ENCODE measurements around the gene BSN.

BSN gene

DNA sequence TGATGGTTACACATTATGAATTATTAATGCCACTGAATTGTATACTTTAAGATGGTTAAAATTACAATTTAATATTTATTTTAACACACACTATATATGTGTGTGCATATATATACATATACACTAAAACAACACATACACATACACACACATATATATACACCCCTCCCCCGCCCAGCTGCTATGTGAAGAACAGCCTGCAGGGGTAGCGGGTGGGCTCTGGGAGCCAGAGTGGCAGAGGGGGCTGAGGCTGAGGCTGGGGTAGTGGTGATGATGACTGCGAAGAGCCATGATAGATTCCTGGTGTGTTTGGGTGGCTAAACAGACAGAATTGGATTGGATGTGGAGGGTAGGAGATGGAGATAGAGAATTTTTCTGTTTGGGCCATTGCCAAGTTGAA is 80.5 kb downstream of the BSN start:
- no peak for DNase-seq

GRCh38 chr3:49636883-49637609 is 82.8 kb downstream of the BSN start:
- no peak for DNase-seq

DNA sequence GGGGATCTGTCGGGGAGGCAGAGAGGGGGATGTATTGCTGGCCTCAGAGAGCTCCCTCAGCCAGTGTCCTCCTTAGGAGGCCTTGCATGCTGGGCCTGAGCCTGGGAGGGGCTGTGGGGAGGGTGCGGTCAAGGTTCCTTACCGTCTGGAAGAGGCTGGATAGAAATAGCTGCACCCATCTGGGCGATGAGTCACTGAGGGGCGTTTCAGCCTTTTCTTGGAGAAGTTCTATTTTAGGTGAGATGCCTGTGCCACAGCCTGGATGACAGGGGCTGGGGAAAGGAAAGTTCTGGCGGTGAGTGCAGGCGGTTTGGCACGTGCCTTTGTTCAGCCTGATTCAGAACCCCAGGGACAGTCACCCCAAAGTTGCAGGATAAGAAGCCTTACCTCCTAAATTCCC is 84.2 kb downstream of the BSN start:
- DNase-seq = no peak

GRCh38 chr3:49639551-49639950 is 85.3 kb downstream of the BSN start:
- no peak for DNase-seq

DNA sequence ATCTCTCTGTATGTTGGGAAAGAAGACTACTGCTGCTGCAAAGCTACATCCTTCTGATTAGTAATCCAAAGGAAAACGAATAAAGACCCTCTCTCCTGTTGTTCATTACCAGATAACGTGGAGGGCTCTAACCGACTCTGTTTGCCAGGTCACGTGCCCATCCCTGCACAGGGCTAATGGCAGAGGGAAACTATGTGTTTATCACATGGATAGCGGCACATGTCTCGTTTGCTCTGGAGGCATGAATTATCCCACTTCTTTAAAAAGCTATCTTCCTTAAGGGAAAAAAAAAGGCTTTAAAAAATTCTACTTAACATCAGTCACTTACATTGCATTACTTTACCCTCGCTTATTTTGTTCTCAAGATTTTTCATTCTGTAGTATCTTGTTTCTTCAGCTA is 87.0 kb downstream of the BSN start:
- DNase-seq = no peak

GRCh38 chr3:49641921-49642707 is 87.8 kb downstream of the BSN start:
- DNase-seq = no peak

- no peak for DNase-seq
Measured at GRCh38 chr3:49642708-49643145, 88.5 kb downstream of the BSN start.

DNA sequence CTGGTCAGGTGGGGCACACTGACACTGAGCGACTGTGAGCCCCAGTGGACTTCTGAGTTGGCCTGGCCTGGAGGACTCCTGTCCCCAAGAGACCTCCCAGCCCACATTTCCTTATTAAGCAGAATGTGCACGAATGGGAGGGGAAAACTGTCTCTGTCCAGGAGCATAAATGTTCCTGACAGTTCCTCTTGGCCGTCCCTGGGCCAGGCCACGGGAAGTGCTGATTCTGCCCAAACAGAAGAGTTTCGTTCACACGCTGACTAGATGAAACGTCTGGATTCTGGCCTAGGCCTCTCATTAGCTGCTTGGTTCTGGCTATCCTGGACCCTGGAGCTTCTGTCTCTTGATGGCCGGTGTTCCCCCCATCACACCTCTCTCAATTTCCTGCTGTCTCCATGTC is 90.4 kb downstream of the BSN start:
- no peak for DNase-seq

- no peak for DNase-seq
Measured at GRCh38 chr3:49646236-49646635, 92.0 kb downstream of the BSN start.

DNA sequence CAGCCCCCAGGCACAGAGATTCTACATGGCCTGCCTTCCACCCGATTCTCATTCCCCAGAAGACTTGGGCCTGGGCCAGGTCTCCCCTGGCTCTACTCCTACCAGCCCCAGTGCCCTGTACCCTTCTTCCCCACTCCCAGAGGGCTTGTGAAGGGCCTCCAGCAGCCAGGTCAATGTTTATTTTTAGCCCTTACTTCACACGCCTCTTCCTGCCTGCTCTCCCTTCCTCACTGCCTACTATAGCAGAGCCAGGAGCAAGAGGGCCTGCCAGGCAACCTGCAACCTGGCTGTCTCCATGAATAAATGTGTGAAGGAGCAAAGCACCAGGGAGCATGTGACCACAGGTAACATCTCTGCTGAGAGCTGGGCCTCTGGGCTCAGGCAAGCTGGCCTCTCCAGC is 93.5 kb downstream of the BSN start:
- no peak for DNase-seq

- DNase-seq = no peak
Measured at GRCh38 chr3:49648354-49649019, 94.2 kb downstream of the BSN start.

GRCh38 chr3:49649576-49649975 is 95.3 kb downstream of the BSN start:
- no peak for DNase-seq

GRCh38 chr3:49650177-49650576 is 95.9 kb downstream of the BSN start:
- DNase-seq = no peak

- no peak for DNase-seq
Measured at GRCh38 chr3:49650637-49651036, 96.4 kb downstream of the BSN start.

DNA sequence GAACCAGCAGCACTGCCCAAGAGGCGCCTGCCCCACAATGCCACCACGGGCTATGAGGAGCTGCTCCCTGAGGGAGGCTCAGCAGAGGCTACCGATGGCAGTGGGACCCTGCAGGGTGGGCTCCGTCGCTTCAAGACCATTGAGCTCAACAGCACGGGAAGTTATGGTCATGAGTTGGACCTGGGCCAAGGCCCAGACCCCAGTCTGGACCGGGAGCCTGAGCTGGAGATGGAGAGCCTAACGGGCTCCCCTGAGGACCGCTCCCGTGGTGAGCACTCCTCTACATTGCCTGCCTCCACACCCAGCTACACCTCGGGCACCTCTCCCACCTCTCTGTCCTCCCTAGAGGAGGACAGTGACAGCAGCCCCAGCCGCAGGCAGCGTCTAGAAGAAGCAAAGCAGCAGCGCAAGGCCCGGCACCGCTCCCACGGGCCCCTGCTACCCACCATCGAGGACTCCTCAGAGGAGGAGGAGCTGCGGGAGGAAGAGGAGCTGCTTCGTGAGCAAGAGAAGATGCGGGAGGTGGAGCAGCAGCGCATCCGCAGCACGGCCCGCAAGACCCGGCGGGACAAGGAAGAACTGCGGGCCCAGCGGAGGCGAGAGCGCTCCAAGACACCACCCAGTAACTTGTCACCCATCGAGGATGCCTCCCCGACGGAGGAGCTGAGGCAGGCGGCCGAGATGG is 98.1 kb downstream of the BSN start:
- no peak for DNase-seq

DNA sequence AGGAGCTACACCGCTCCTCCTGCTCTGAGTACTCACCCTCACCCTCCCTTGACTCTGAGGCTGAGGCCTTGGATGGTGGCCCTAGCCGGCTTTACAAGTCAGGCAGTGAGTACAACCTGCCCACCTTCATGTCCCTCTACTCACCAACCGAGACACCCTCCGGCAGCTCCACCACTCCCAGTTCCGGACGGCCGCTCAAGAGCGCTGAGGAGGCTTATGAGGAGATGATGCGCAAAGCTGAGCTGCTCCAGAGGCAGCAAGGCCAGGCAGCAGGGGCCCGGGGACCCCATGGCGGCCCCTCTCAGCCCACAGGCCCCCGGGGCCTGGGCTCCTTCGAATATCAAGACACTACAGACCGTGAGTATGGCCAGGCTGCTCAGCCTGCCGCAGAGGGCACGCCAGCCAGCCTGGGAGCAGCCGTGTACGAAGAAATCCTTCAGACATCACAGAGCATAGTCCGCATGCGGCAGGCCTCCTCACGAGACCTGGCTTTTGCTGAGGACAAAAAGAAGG is 98.7 kb downstream of the BSN start:
- no peak for DNase-seq

GRCh38 chr3:49653621-49654020 is 99.3 kb downstream of the BSN start:
- no peak for DNase-seq

DNA sequence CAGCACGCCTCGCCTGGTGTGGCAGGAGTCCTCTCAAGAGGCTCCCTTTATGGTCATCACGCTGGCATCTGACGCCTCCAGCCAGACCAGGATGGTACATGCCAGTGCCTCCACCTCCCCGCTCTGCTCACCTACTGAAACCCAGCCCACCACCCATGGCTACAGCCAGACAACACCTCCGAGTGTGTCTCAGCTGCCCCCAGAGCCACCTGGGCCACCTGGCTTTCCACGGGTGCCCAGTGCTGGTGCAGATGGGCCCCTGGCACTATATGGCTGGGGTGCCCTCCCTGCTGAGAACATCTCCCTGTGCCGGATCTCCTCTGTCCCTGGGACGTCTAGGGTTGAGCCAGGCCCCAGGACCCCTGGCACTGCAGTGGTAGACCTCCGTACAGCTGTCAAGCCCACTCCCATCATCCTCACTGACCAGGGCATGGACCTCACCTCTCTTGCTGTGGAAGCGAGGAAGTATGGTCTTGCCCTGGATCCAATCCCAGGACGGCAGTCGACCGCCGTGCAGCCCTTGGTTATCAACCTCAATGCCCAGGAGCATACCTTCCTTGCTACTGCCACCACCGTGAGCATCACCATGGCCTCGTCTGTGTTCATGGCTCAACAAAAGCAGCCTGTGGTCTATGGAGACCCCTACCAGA is 100.0 kb downstream of the BSN start:
- DNase-seq = no peak

DNA sequence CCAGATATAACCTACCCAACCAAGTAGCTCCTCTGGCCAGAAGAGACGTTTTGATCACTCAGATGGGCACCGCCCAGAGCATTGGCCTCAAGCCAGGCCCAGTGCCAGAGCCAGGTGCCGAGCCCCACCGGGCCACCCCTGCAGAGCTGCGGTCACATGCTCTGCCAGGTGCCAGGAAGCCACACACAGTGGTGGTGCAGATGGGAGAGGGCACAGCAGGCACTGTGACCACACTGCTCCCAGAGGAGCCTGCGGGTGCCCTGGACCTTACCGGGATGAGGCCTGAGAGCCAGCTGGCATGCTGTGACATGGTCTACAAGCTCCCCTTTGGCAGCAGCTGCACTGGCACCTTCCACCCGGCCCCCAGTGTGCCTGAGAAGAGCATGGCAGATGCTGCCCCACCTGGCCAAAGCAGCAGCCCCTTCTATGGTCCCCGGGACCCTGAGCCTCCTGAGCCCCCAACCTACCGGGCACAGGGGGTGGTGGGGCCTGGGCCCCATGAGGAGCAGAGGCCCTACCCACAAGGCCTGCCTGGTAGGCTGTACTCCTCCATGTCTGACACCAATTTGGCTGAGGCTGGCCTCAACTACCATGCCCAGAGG is 100.8 kb downstream of the BSN start:
- no peak for DNase-seq

- DNase-seq = no peak
Measured at GRCh38 chr3:49655731-49656285, 101.5 kb downstream of the BSN start.

DNA sequence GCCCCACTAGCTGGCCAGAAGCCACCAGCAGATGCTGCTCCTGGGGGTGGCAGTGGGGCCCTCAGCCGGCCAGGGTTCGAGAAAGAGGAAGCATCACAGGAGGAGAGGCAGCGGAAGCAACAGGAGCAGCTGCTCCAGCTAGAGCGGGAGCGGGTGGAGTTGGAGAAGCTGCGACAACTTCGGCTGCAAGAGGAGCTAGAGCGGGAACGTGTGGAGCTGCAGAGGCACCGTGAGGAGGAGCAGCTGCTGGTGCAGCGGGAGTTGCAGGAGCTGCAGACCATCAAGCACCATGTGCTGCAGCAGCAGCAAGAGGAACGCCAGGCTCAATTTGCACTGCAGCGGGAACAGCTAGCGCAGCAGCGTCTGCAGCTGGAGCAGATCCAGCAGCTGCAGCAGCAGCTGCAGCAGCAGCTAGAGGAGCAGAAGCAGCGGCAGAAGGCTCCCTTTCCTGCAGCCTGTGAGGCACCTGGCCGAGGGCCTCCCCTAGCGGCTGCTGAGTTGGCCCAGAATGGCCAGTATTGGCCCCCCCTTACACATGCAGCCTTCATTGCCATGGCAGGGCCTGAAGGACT is 102.3 kb downstream of the BSN start:
- DNase-seq = no peak
